Coronary artery (tissue), 2 donors: ENCODE measurements around the gene SLC25A12.

Experiments used
- DNase-seq: peaks from one replicate; pipeline ENCODE4 v3.0.0-alpha.2; 2017; ENCODE audit warnings: low spot score
- H3K27ac ChIP-seq, 2 donors: fragments of 200-600 bp; sonication (generic); one replicate each; pipeline ENCODE4 v1.5.1; 2016 to 2019
- H3K4me3 ChIP-seq: fragments of 200-600 bp; sonication (generic); 2 replicates; pipeline ENCODE4 v1.5.1; 2016; ENCODE audit warnings: mild to moderate bottlenecking, moderate library complexity
- TF ChIP-seq, protein P1 (sequence below): fragments of 200-600 bp; sonication (generic); IDR thresholded peaks from one replicate; pipeline ENCODE4 v1.5.1; 2019; ENCODE audit warnings: antibody characterized with exemption

The SLC25A12 gene

GRCh38 chr2:171745806-171746205 is 148.2 kb downstream of the SLC25A12 start:
- Histone ChIP-seq H3K4me3 (no peak overlapping the region), H3K27ac (no peak overlapping the region)
- TF ChIP-seq, protein P1, sequence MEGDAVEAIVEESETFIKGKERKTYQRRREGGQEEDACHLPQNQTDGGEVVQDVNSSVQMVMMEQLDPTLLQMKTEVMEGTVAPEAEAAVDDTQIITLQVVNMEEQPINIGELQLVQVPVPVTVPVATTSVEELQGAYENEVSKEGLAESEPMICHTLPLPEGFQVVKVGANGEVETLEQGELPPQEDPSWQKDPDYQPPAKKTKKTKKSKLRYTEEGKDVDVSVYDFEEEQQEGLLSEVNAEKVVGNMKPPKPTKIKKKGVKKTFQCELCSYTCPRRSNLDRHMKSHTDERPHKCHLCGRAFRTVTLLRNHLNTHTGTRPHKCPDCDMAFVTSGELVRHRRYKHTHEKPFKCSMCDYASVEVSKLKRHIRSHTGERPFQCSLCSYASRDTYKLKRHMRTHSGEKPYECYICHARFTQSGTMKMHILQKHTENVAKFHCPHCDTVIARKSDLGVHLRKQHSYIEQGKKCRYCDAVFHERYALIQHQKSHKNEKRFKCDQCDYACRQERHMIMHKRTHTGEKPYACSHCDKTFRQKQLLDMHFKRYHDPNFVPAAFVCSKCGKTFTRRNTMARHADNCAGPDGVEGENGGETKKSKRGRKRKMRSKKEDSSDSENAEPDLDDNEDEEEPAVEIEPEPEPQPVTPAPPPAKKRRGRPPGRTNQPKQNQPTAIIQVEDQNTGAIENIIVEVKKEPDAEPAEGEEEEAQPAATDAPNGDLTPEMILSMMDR, result no peak
- no peak for DNase-seq

DNA sequence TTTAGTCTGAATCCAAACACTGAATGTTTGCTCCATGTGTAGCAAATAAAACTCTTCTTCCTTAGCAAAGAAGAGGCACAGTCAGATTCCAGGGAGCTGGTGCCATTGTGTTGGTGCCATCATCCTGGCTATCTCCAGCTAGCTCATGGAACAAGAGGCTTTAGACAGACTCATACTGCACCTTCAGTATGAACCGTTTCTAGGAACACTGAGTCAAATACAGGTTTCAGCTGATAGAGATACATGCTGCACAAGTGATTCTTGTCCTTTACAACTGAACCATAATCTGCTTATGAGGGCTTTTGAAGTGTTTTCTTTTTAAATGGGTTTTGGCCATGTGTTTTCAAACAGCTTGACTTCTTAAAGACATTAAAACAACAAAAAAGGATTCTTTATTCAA is 148.9 kb downstream of the SLC25A12 start:
- Histone ChIP-seq H3K4me3 (no peak overlapping the region), H3K27ac (no peak overlapping the region)
- no peak for DNase-seq
- TF ChIP-seq, protein P1, result no peak

DNA sequence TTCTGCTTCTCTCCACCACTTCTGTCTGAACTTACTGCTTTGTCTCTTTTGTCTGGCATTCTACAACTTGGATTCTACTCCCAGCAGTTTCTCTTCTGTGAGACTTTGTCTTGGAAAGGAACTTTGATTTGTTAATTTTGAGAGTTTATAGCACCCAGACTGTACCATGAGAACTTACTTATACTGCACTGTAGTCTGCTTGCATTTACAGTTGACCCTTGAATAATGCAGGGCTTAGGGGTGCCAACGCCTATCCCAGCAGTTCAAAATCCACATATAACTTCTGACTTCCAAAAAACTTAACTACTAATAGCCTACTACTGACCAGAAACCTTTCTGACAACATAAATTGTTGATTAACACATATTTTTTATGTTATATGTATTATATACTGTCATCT is 151.3 kb downstream of the SLC25A12 start:
- no peak overlapping the region for H3K4me3 ChIP-seq
- DNase-seq, result no peak
- H3K27ac ChIP-seq, result no peak overlapping the region
- TF ChIP-seq, protein P1, result no peak

GRCh38 chr2:171741189-171741588 is 152.9 kb downstream of the SLC25A12 start:
- TF ChIP-seq, protein P1, result no peak

DNA sequence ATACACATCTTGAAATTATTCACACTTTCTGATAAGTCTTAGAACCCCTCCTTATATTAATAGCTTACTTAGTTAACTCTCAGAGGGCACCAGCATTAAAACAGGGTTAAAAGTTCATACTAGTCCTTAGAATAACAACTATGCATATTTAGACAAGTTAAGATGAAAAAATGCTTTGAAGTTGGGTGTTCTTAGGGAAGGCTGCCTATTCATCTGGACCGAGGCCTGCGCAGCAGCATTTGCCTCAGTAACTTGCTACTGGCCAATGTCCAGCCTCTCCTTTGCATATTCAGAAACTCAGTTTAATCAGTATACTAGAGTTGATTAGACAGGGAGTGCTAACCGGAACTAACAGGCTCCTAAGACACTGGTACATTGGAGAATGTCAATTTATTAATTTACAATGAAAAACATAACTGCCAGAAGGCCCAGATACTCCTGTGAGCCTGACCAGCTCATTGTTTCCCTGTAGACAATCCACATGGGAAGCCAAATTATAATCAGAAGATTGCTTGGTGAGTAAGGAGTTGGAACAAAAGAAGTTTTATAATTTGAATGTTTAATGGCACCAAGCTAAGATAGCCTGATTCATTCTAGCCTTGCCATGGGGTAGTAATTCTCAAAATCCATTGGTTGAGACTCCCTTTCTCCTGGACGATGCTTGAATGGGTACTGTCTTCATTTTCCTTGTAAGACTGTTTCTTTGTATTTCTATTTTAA is 157.9 kb downstream of the SLC25A12 start:
- no peak overlapping the region for H3K4me3 ChIP-seq
- no peak for DNase-seq
- no peak overlapping the region for H3K27ac ChIP-seq
- TF ChIP-seq, protein P1, result no peak

More at GRCh38 chr2:171741189-171741588, 152.9 kb downstream of the SLC25A12 start:
- no peak for DNase-seq
- Histone ChIP-seq H3K27ac (no peak overlapping the region), H3K4me3 (no peak overlapping the region)
